Transverse colon (tissue), 4 donors: ENCODE results near the gene DNAJC7. TPM values are rescaled to one million over a fixed set of nuclear protein-coding genes. Genes with fewer than 3 reads are reported as not detected.

ENCODE experiments used
- DNase-seq: peaks from one replicate; pipeline ENCODE4 v3.0.0-alpha.2; 2019
- H3K27ac ChIP-seq, 4 donors: fragments of 200-600 bp; sonication (generic); 2 replicates each; pipeline ENCODE4 v1.5.1; 2016 to 2018; ENCODE audit warnings: inconsistent platforms in 4 of 4
- H3K27me3 ChIP-seq: fragments of 200-600 bp; sonication (generic); 2 replicates; pipeline ENCODE4 v1.5.1; 2017; ENCODE audit warnings: inconsistent platforms
- H3K36me3 ChIP-seq, 4 donors: fragments of 200-600 bp; sonication (generic); 2 replicates each; pipeline ENCODE4 v1.5.1; 2017 to 2019; ENCODE audit warnings: inconsistent platforms in 4 of 4
- H3K4me1 ChIP-seq, 4 donors: fragments of 200-600 bp; sonication (generic); 2 replicates each; pipeline ENCODE4 v1.5.1; 2017 to 2020; ENCODE audit warnings: inconsistent platforms in 4 of 4
- H3K4me3 ChIP-seq, 4 donors: fragments of 200-600 bp; sonication (generic); 1 replicate in 1 of 4; 2 replicates in 3 of 4; pipeline versions ENCODE4 v1.5.1 to v1.6.1; 2017 to 2019; ENCODE audit warnings: inconsistent platforms in 4 of 4
- H3K9me3 ChIP-seq, 2 donors: fragments of 200-600 bp; sonication (generic); 2 replicates each; pipeline ENCODE4 v1.5.1; 2017 to 2019; ENCODE audit warnings: inconsistent platforms in 2 of 2
- CTCF ChIP-seq, 5 experiments: fragments of 200-600 bp in 3 of 5; fragments of 450-650 bp in 2 of 5; sonication (generic) in 3 of 5; IDR thresholded peaks; 1 replicate in 2 of 5; 2 replicates in 3 of 5; pipeline ENCODE4 v1.5.1; 2016 to 2017; ENCODE audit warnings: antibody characterized with exemption in 5 of 5, inconsistent platforms in 3 of 5, mild to moderate bottlenecking in 2 of 5, moderate library complexity in 1 of 5
- EP300 ChIP-seq: sonication (generic); formaldehyde crosslinking; IDR thresholded peaks from one replicate; pipeline ENCODE4 v1.6.1; 2017; ENCODE audit warnings: antibody characterized with exemption, low read depth
- POLR2A ChIP-seq: fragments of 450-650 bp; IDR thresholded peaks from one replicate; pipeline ENCODE4 v1.6.1; 2016; ENCODE audit warnings: antibody characterized with exemption, mild to moderate bottlenecking, moderate library complexity
- POLR2AphosphoS5 ChIP-seq, 3 donors: sonication (generic); formaldehyde crosslinking; IDR thresholded peaks; one replicate each; pipeline ENCODE4 v1.6.1; 2016; ENCODE audit warnings: antibody characterized with exemption in 3 of 3
- WGBS, 2 donors: methylation state at CpG; one replicate each; pipeline ENCODE4 v1.1.5; 2018; ENCODE audit warnings: low coverage in 1 of 2; 5-methylcytosine and 5-hydroxymethylcytosine counted together
- in situ Hi-C, 4 donors: fragments of 200-750 bp; cut with MboI; loops; one replicate each; pipeline versions ENCODE4 v1.15.0 to v1.15.1; 2017; ENCODE audit warnings: low sequenced_read_pairs in 3 of 4, low pct_ligation_motif_present in 1 of 4, low pct_unique_long_range_greater_than_20kb in 1 of 4
- intact Hi-C: fragments of 100-400 bp; cut with DNase I; formaldehyde crosslinking; loops from one replicate; pipeline ENCODE4 v1.15.1; 2023; ENCODE audit warnings: low total_unique reads
- total RNA-seq, 4 donors: library from RNA; depleted of rRNA; stranded (reverse); fragments of >200 nt; gene quantifications; one replicate each; pipeline ENCODE4 v1.1.0, GENCODE V29; 2016

Gene DNAJC7
- total RNA-seq, 4 donors from 2014 or later: 18.1 to 87.5 (median 64.5) TPM

DNA sequence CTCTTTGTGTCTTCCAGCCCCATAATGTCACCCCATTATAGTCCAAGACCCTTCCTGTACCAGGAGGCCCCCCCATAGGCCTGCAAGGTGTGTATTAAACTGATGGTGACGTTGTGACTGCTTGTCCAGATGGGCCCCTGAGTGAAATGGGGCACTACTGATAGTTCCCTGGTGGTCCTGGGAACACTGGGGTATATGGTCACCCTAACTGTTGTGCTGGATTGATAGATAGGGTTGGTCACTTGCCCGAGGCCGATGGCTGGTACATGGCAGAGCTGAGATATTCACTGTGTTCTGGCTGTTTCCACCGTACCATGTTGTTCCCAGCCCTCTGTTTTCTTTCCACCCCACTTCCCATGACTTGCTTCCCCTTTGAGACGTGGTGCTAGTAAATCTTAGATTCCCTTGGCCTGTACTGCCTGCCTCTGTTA, 46.3 kb downstream of the DNAJC7 start:
- in situ Hi-C loops (no loop called here), intact Hi-C loops (no loop called here)
- Histone ChIP-seq H3K9me3 (no peaks in the 10 kb centered on the region), H3K4me1 (peaks cover 0 to 31% (median 11%) of the 10 kb centered on the region in 4 donors), H3K27ac (peak overlapping the region in 1 of 4 donors; percentile 41), H3K27me3 (no peaks in the 10 kb centered on the region), H3K36me3 (peaks cover 0 to 26% (median 13%) of the 10 kb centered on the region in 4 donors), H3K4me3 (no peak overlapping the region)
- whole genome bisulfite sequencing, 2 donors: 63 to 90% methylated on average over 2 to 5 of the region's 5 CpGs
- no peak for DNase-seq
- TF ChIP-seq EP300 (no peak), CTCF (IDR thresholded peaks at IDR 0.05) (no peak), POLR2AphosphoS5 (IDR thresholded peaks at IDR 0.05) (no peak), POLR2A (no peak)

- DNase-seq: no peak
- Histone ChIP-seq H3K4me3 (no peak overlapping the region), H3K36me3 (peaks cover 0 to 11% (median 5%) of the 10 kb centered on the region in 4 donors), H3K4me1 (peaks cover 7 to 40% (median 18%) of the 10 kb centered on the region in 4 donors), H3K27ac (no peak overlapping the region), H3K27me3 (no peaks in the 10 kb centered on the region), H3K9me3 (no peaks in the 10 kb centered on the region)
- 91 to 100% methylated on average over 1 to 10 of the region's 10 CpGs for WGBS, 2 donors
- intact Hi-C loops: loop anchor here (10.0 kb wide), 1 partner anchor 46 kb away; the partner anchor contains the start of gene DNAJC7
- in situ Hi-C loops: loop anchor here (10.0 kb wide), 2 partner anchors 136 to 146 kb away; partner anchors contain the start of gene DHX58 (in 2 of the 4)
- no peak for TF ChIP-seq EP300
- no peak for TF ChIP-seq POLR2AphosphoS5 (IDR thresholded peaks at IDR 0.05)
- TF ChIP-seq CTCF (IDR thresholded peaks at IDR 0.05): no peak
- TF ChIP-seq POLR2A: no peak
These were observed 48.6 kb downstream of the DNAJC7 start for GRCh38 chr17:41968676-41969075.

DNA sequence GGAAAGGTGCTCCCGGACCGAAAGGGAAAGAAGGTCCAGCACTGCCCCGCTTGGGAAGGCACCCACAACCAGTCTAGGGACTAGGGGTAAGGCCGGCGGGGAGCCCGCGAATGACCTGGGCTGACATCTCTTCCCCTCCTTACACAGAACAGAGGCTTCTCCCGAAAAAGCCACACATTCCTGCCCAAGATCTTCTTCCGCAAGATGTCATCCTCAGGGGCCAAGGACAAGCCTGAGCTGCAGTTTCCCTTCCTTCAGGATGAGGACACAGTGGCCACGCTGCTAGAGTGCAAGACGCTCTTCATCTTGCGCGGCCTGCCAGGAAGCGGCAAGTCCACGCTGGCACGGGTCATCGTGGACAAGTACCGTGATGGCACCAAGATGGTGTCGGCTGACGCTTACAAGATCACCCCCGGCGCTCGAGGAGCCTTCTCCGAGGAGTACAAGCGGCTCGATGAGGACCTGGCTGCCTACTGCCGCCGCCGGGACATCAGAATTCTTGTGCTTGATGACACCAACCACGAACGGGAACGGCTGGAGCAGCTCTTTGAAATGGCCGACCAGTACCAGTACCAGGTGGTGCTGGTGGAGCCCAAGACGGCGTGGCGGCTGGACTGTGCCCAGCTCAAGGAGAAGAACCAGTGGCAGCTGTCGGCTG, 49.2 kb downstream of the DNAJC7 start:
- 73 to 93% methylated on average over 3 to 37 of the region's 37 CpGs for WGBS, 2 donors
- peak overlapping the region; percentile 91 to 96 (median 94) for H3K27ac ChIP-seq
- H3K27me3 ChIP-seq: no peaks in the 10 kb centered on the region
- intact Hi-C loops: loop anchor here (10.0 kb wide), 1 partner anchor 47 kb away; the partner anchor contains the start of gene DNAJC7
- no peaks in the 10 kb centered on the region for H3K9me3 ChIP-seq
- peak overlapping the region in 2 of 4 donors; percentile 89 to 91 for H3K4me3 ChIP-seq
- in situ Hi-C loops: loop anchor here (10.0 kb wide), 2 partner anchors 137 to 147 kb away; partner anchors contain the start of gene DHX58 (in 2 of the 4)
- DNase-seq: no peak
- TF ChIP-seq EP300: no peak
- TF ChIP-seq POLR2AphosphoS5 (IDR thresholded peaks at IDR 0.05): peak in 1 of 3 donors; percentile 4
- H3K4me1 ChIP-seq: peaks cover 7 to 39% (median 18%) of the 10 kb centered on the region in 4 donors
- H3K36me3 ChIP-seq: peaks cover 0 to 11% (median 5%) of the 10 kb centered on the region in 4 donors

DNA sequence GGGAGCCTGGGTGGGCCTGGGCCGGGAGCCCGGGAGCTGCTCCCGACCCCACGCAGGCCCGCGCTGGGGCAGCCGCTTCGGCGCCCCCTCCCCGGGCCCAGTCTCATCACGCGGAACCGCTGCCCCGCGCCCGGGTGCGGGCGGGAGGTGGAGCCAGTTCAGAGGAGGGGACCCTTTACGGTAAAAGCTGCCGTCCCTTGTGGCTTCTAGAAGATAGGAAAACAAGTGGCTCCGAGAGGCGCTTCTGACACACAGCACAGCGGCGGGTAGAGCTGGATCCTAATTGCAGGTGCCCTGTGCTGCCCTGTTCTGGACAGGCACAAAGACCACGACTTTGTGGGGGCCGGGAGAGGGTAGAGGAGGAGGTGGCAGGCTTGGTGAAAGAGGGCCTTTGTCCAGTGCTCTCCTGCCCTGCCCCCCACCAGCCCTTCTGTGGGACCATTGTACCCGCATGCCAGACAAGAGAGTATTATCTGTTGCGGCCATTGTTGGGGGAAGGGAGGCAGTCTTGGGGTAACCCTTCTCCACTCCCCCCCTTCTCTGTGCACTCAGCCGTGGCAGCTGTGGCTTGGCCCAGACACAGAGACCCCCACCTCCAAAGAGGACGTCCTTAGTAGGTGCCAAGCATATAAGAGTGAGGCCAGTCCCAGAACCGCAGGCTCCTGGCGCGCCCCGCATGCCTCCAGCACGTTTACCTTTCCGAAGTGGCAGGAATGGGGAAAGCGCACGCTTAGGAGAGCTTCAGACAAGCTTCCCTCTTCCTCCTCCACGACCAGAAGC, 49.9 kb downstream of the DNAJC7 start:
- no peak for TF ChIP-seq POLR2A
- TF ChIP-seq CTCF (IDR thresholded peaks at IDR 0.05): no peak
- no peak for TF ChIP-seq POLR2AphosphoS5 (IDR thresholded peaks at IDR 0.05)
- no peak for TF ChIP-seq EP300
- Histone ChIP-seq H3K4me1 (peaks cover 7 to 35% (median 21%) of the 10 kb centered on the region in 4 donors), H3K9me3 (no peaks in the 10 kb centered on the region), H3K27me3 (no peaks in the 10 kb centered on the region), H3K36me3 (peaks cover 0 to 4% (median 1%) of the 10 kb centered on the region in 4 donors), H3K4me3 (peak overlapping the region; percentile 85 to 93 (median 90)), H3K27ac (peak overlapping the region; percentile 91 to 96 (median 94))
- intact Hi-C loops (loop anchor here (10.0 kb wide), 1 partner anchor 47 kb away; the partner anchor contains the start of gene DNAJC7), in situ Hi-C loops (loop anchor here (10.0 kb wide), 2 partner anchors 137 to 147 kb away; partner anchors contain the start of gene DHX58 (in 2 of the 4))
- 3 to 22% methylated on average over 6 to 39 of the region's 39 CpGs for WGBS, 2 donors
- peak; percentile 33 for DNase-seq
